HL-60/S4 treated with phorbol 12-myristate 13-acetate at 8.2 ng/mL for 4 days and 3 days (cell line): ENCODE data around the gene RPL38.

Source experiments
- in situ Hi-C: fragments of 300-500 bp; cut with MboI; formaldehyde crosslinking; loops from 2 replicates; pipeline ENCODE4 v1.15.0; 2022; ENCODE audit warnings: low sequenced_read_pairs

The RPL38 gene

GRCh38 chr17:74222399-74222798, 18.9 kb downstream of the RPL38 start:
- in situ Hi-C loops = no loop called here

- in situ Hi-C loops = no loop called here
These were observed 20.4 kb downstream of the RPL38 start for GRCh38 chr17:74223901-74224300.

GRCh38 chr17:74224959-74225725, 21.7 kb downstream of the RPL38 start:
- in situ Hi-C loops = no loop called here

GRCh38 chr17:74226252-74226651, 22.8 kb downstream of the RPL38 start:
- in situ Hi-C loops = no loop called here

GRCh38 chr17:74227271-74228080, 24.0 kb downstream of the RPL38 start:
- in situ Hi-C loops = no loop called here

GRCh38 chr17:74228306-74228978, 25.0 kb downstream of the RPL38 start:
- in situ Hi-C loops = no loop called here

- in situ Hi-C loops = no loop called here
These were observed 27.4 kb downstream of the RPL38 start for GRCh38 chr17:74230896-74231295.

GRCh38 chr17:74231928-74232907, 28.7 kb downstream of the RPL38 start:
- in situ Hi-C loops = no loop called here

GRCh38 chr17:74233937-74234336, 30.5 kb downstream of the RPL38 start:
- in situ Hi-C loops = no loop called here

GRCh38 chr17:74234486-74234885, 31.0 kb downstream of the RPL38 start:
- in situ Hi-C loops = no loop called here

GRCh38 chr17:74235040-74235581, 31.6 kb downstream of the RPL38 start:
- in situ Hi-C loops = no loop called here

GRCh38 chr17:74235911-74236371, 32.5 kb downstream of the RPL38 start:
- in situ Hi-C loops = no loop called here

- in situ Hi-C loops = no loop called here
These were observed 33.8 kb downstream of the RPL38 start for GRCh38 chr17:74237321-74237720.

GRCh38 chr17:74239172-74239571, 35.7 kb downstream of the RPL38 start:
- in situ Hi-C loops = no loop called here

- in situ Hi-C loops = no loop called here
These were observed 37.2 kb downstream of the RPL38 start for GRCh38 chr17:74240618-74241205.

- in situ Hi-C loops = no loop called here
These were observed 38.0 kb downstream of the RPL38 start for GRCh38 chr17:74241431-74241830.

- in situ Hi-C loops = no loop called here
These were observed 38.4 kb downstream of the RPL38 start for GRCh38 chr17:74241847-74242246.

- in situ Hi-C loops = no loop called here
These were observed 39.7 kb downstream of the RPL38 start for GRCh38 chr17:74243013-74243755.

GRCh38 chr17:74244128-74244527, 40.6 kb downstream of the RPL38 start:
- in situ Hi-C loops = no loop called here
